ENCODE data around the gene CASP4. TPM values are rescaled to one million over a fixed set of nuclear protein-coding genes. Genes with fewer than 3 reads are reported as not detected.
"Not testable (repeated sequence)": the region's sequence is repeated elsewhere in the genome, so short reads cannot be mapped to it uniquely, and the experiment has no call there.

Gene CASP4
- 55.0 and 60.6 TPM in 2 replicates for total RNA-seq (2014; rRNA removed; shearing (Covaris generic))
- polyA plus RNA-seq (2015; cell fraction: cytosol; rRNA removed): 66.5 and 78.2 TPM in 2 replicates
- 55.8 and 56.9 TPM in 2 replicates for polyA plus RNA-seq (2015; cell fraction: nucleus; rRNA removed)

GRCh38 chr11:104968355-104968855 lies at the start of gene CASP4:
Gene CASP4 (minus strand): TSS chr11:104968574. CDS start chr11:104968525, 49 bp downstream.
- DNase-seq (ENCODE audit: low read depth): peak; percentile 75

DNA sequence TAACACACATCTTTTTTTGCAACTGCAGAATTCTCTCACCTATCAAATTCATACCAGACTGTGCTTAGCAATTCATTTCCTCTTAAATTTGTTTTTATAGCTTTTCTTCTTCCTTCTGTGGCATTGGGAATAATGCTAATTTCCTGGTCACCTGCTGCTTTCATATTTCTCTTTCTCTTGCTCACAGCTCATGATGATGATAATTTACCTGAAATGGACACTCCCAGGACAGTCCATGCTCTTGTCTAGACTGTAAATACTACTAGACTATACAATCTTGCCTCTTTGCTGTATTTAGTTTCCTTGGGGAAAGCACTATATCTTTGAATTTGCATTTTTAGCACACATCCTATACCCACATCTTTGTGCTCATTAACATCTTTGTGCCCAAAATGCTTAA lies 39.1 kb upstream of the CASP4 start:
- no peak for DNase-seq (ENCODE audit: low read depth)

DNA sequence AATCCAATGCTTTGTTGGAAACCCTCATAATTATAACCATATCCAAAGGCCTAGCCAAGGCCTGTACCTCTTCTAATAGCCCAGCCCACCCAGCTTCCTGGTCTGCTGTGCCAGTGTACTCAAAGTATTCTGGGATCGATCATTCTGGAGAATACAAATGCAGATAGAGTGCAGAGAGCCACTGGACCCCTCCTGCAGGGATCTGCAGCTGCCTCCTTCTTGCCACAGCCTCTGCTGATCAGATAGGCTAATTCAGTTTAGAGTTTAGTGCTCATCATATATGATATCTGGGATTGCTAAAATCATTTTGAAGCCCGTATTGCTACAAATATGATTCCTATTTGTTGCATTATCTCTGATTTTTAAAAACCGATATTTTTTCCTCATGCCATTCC lies 37.1 kb upstream of the CASP4 start:
- DNase-seq (ENCODE audit: low read depth): no peak

DNA sequence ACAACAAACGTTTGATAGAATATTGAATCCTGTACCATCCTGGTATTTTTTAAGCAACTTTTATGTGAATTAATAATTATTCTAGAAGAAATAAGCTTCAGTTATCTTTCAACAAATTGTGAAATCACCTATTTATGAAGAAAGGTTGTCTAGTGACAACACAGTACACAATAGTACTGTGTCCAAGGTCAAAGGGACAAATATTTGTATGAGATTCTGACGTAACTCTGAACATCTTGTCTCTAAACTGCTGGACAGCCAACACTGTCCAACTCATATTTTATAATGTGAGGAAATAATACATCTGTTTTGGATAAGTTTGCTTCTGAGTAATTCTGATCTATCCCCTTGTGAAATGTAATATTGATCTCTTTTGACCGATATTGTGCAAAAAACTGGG lies 35.6 kb upstream of the CASP4 start:
- DNase-seq (ENCODE audit: low read depth): no peak

- no peak for DNase-seq (ENCODE audit: low read depth)
Observed at GRCh38 chr11:105003151-105003550, 34.8 kb upstream of the CASP4 start.

GRCh38 chr11:105000797-105001196 lies 32.4 kb upstream of the CASP4 start:
- no peak for DNase-seq (ENCODE audit: low read depth)

DNA sequence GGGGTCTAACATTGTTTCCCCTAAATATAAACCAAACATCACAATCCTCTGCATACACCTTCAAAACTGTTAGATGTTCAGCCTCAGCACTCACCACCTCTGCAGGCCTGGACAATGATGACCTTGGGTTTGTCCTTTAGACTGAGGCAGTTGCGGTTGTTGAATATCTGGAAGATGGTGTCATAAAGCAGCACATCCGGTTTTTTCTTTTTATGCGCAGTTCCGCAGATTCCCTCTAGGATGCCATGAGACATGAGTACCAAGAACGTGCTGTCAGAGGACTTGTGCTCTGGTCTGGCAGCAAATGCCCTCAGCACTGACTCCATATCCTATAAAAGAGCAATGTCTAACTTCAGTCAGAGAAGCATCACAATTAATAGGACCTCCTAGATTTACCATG lies 31.8 kb upstream of the CASP4 start:
- peak; percentile 42 for DNase-seq (ENCODE audit: low read depth)

GRCh38 chr11:104999721-105000120 lies 31.3 kb upstream of the CASP4 start:
- DNase-seq (ENCODE audit: low read depth): no peak

- DNase-seq (ENCODE audit: low read depth): peak; percentile 32
Observed at GRCh38 chr11:104997288-104997687, 28.9 kb upstream of the CASP4 start.

DNA sequence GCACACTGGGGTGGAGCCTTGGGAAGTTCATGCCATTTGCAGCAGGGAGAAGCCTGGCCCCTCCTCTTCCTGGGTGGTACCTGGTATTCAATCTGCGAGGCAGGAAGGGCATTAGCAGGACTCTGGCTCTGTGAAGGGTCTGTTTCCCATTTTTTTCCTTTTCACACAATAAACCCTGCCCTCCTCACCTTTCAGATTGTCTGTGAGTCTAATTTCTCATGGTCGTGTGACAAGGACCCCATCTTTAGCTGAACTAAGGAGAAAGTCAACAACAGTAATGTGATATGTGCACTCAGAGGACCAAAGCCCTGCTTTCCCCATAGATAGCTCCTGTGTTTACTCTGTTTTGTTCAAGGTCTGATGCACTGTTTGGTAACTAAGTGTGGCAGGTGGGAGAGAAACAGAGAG lies 26.6 kb upstream of the CASP4 start:
- no peak for DNase-seq (ENCODE audit: low read depth)

GRCh38 chr11:104992781-104993180 lies 24.4 kb upstream of the CASP4 start:
- no peak for DNase-seq (ENCODE audit: low read depth)

- no peak for DNase-seq (ENCODE audit: low read depth)
Observed at GRCh38 chr11:104991994-104992393, 23.6 kb upstream of the CASP4 start.

GRCh38 chr11:104984808-104985207 lies 16.4 kb upstream of the CASP4 start:
- no peak for DNase-seq (ENCODE audit: low read depth)

GRCh38 chr11:104979839-104980238 lies 11.5 kb upstream of the CASP4 start:
- no peak for DNase-seq (ENCODE audit: low read depth)

DNA sequence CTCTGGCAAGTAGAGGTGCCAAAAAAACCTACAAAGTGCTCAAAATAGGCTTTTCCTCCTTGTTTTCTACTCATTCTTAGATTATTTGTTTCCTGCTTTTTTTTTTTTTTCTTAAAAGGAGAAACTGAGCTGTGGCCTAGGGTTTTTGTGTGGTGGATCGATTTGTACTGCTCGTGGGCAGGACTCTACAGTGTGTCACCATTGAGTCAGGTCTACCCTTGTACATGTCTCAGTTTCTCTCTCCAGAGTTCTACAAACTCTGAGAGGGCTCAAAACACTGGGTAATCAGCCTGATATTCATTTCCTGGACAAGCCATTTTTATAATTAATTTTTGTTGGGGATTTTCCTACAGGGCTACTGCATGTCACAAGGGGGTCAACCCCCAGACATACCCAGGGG lies 5.2 kb upstream of the CASP4 start:
- no peak for DNase-seq (ENCODE audit: low read depth)

DNA sequence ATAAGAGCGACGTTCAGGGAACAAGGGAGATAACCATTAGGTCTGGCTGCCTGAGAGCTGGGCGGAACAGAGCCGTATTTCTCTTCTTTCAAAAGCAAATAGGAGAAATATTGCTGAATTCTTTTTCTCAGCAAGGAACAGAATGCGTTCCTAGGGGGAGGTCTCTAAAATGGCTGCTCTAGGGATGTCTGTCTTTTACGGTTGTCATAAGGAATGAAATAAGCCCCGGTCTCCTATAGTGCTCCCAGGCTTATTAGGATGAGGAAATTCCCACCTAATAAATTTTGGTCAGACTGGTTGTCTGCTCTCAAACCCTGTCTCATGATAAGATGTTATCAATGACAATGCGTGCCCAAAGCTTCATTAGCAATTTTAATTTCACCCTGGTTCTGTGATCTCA lies 4.5 kb upstream of the CASP4 start:
- not testable (repeated sequence) for DNase-seq (ENCODE audit: low read depth)

DNA sequence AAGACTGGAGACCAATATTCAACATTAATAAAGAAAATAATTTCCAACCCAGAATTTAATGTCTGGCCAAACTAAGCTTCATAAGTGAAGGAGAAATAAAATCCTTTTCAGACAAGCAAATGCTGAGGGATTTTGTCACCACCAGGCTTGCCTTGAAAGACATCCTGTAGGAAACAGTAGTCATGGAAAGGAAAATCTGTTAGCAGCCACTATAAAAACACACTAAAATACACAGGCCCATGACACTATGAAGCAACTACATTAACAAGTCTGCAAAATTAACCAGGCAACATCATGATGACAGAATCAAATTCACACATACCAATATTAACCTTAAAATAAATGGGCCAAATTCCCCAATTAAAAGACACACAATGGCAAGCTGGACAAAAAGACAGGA lies 2.4 kb upstream of the CASP4 start:
- DNase-seq (ENCODE audit: low read depth): no peak

- no peak for DNase-seq (ENCODE audit: low read depth)
Observed at GRCh38 chr11:104968856-104969776, 742 bp upstream of the CASP4 start.

DNA sequence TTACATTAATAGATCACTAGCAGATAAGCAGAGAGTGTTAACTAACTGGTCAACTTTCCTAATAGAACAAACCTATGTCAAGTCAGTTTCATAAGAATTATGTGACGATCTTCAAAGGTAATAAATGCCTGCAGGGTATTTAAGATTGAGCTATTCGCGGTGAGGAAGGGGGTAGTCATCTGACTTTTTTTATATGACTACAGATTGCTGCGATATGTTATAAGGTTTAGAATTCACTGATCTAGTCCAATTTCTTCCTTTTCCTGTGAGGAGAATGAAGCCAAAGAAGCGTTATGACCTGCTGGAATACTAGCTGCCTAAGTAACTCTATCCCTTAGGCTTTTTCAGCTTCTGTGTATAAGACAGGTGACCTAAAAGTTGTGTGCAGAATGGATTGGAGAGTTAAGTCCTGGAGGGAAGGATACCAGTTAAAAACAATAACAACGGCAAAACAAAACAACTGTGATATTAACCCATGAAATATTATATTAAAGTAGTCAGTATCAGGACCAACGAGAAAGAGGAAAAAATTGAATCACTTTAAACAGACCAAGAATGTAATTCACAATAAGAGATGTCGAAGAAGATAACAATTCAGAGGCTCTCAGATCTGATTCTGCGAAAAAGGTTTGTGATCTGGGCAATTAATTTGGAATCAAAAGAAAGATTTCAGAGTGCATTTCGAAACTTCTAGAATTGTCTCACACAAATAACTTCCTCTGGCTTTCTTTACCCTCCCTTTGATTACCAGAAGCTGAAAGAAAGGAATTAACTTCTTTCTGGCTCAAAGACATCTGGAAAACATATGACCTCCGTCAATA lies 630 bp downstream of the CASP4 start:
- DNase-seq (ENCODE audit: low read depth): peak; percentile 2

- DNase-seq (ENCODE audit: low read depth): no peak
Observed at GRCh38 chr11:104965735-104966134, 2.6 kb downstream of the CASP4 start.

GRCh38 chr11:104964247-104964646 lies 4.1 kb downstream of the CASP4 start:
- no peak for DNase-seq (ENCODE audit: low read depth)

DNA sequence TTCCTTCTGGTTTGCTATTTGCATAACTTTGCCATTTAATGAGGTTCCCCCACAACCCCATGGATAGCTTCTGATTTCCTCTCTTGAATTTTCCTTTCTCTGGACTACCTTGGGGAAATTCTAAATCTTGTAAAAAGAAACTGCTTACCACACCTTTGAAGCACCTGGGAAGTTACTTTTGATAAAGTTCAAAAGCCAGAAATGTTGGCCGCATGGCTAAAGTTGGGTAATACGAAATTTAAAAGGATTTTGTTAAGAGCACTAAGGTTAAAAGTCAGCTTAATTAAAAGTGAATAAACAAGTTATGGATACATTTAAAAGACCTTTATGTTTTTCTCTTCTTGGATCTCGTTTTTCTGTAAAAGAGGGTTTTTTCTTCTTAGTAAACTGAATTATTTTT lies 5.5 kb downstream of the CASP4 start:
- no peak for DNase-seq (ENCODE audit: low read depth)

Measured in HT1080 (cell line).